GM19468 (cell line): ENCODE measurements around the gene MS4A4E.
"Not testable (repeated sequence)": the region's sequence is repeated elsewhere in the genome, so short reads cannot be mapped to it uniquely, and the experiment has no call there.

ENCODE experiments used
- ATAC-seq: cut with Tn5 transposase; IDR thresholded peaks from one replicate; pipeline ENCODE4 v1.9.1; 2021; ENCODE audit warnings: mild to moderate bottlenecking, moderate library complexity, moderate number of reproducible peaks; ENCODE audit not compliant: unreplicated experiment; ENCODE audit errors: extremely low read depth

The MS4A4E gene

DNA sequence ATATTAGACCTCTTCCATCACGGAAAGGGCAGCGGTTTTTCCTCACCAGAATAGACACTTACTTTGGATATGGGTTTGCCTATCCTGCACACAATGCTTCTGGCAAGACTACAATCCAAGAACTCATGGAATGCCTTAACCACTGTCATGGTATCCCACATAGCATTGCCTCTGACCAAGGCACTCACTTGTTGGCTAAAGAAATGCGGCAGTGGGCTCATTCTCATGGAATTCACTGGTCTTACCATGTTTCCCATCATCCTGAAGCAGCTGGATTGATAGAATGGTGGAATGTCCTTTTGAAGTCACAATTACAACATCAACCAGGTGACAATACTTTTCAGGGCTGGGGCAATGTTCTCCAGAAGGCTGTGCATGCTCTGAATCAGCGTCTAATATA lies 20.8 kb downstream of the MS4A4E start:
- no peak for ATAC-seq

- ATAC-seq, result no peak
Observed at GRCh38 chr11:60221692-60222091, 21.2 kb downstream of the MS4A4E start.

DNA sequence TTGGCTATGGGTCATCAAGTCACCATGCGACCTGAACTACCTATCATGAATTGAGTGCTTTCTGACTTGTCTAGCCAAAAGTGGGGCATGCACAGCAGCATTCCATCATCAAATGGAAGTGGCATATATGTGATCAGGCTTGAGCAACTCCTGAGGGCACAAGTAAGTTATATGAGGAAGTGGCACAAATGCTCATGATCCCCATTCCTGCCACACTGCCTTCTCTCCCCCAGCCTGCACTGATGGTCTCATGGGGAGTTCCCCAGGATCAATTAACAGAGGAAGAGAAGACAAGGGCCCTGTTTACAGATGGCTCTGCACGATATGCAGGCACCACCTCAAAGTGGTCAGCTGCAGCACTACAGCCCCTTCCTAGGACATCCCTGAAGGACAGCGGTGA lies 21.8 kb downstream of the MS4A4E start:
- no peak for ATAC-seq

GRCh38 chr11:60214386-60214785 lies 28.6 kb downstream of the MS4A4E start:
- no peak for ATAC-seq

DNA sequence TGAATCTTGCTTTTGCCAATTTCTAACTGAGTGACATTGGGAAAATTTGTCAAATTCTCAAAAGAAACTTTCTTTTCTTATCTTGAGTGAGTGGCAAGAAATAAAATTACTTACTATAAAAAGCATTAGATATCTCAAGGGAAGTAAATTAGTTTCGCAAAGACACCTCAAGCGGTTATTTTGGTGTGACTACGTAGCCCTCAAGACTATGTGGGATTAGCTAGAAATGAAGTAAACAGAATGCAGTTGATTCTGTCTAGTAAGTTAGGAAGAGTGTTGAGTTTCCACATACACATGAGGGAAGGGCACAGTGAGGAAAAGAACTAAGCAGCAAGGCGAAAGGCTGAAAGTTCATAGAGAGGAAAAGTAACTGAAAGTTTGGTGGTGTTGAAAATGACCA lies 31.7 kb downstream of the MS4A4E start:
- no peak for ATAC-seq

DNA sequence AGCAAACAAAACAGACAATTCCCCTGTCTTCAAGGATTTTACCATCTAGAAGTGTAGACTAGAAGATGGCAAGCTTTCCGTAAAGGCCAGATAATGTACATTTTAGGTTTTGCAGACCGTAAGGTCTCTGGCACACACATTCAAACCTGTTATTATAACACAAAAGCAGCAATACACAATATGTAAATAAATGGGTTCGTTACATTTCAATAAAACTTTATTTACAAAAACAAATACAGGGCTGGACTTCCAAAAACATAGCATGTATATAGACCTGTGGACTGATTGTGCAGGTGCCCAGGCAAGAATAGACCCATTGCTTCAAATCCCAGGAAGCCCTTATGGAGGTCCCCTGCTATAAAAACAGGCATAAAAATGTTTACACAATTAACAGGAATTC lies 33.0 kb downstream of the MS4A4E start:
- no peak for ATAC-seq

DNA sequence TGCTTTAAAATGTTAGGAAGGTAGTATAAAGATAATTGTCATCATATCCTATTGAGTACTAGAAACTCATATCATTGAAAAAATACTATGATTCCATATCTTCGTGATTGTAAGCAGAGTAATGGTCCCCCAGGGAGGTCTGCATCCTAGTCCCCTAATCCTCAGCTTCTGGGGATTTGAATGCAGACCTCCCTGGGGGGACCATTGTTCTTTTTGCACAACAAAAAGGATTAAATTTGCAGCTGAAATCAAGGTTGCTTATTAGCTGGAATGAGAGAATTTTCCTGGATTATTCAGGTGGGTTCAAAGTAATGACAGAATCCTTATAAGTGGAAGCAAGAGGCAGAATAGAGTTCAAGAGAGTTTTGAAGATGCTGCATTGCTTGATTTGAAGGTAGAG lies 34.0 kb downstream of the MS4A4E start:
- ATAC-seq, result no peak

- no peak for ATAC-seq
Observed at GRCh38 chr11:60208146-60208895, 34.6 kb downstream of the MS4A4E start.

DNA sequence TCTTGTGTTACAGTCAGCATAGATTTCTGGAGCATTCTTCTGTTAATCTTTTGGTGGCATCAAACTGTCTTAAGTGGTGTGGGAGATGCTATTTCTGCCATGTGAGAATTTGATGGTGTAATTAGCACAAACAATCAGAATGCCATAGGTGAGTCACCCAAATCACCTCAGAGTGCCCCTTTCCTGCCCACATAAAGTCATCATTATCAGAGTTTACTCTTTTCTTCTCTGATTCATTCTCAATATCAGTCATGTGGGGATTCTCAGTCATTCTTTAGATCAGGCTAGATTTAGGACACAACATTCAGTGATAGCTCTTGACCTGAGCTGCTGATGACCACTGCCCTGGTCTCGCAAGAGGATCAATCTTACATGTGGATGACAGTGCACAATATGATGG lies 36.3 kb downstream of the MS4A4E start:
- no peak for ATAC-seq

- ATAC-seq, result no peak
Observed at GRCh38 chr11:60204922-60205321, 38.0 kb downstream of the MS4A4E start.

- not testable (repeated sequence) for ATAC-seq
Observed at GRCh38 chr11:60201334-60201733, 41.6 kb downstream of the MS4A4E start.

DNA sequence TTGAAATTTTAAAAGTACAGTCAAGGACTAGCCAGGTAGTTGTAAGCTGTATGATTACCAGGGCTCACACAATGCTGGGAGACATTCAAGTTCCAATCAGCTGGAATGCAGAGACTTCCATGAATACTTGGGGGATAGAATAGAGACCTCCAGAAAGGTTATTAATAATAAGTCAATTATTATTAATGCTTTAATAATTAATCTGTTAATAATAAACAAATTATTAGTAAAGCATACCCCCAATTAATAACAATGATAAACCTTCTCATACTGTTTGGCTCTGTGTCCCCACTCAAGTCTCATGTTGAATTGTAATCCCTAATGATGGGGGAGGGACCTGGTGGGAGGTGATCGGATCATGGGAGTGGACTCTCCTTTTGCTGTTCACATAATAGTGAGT lies 45.5 kb downstream of the MS4A4E start:
- no peak for ATAC-seq

DNA sequence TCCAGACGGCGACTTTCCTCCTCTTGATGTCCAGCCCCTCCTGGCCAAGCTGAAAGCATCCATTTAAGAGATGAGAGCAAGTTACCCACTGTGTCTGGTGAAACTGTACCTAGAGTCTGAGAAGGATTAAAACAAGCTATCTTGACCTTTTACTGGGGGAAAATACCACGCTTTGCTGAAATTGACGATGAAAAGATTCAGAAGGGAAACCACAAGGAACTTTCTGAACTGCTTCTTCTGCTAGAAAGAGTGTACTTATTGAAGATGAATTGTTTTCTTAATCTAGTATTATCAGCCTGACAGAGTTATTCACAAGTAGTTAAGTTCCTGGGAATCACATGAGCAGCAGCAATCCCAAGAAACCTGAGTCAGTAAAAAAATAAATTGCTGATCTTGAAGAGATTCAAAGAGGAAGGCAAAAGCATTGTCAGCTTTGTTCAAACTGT lies 47.0 kb downstream of the MS4A4E start:
- ATAC-seq, result no peak

DNA sequence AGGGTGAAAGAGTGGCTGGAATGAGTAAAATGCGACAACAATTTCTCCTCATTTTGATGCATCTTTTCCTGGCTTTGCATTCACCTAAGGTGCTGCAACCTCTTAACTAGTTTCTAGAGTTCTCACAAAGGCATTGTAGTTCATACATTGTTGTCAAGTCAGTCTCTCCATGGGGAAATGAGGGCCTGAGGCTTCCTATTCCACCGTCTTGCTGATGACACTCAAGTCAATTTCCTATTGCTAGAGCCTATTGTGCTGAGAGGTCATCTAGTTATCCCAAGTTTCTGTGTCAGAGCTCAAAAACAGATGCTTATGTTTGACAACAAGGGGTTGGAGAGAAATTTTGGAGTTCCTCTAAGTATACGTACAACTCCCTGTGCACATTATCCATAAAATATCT lies 48.4 kb downstream of the MS4A4E start:
- no peak for ATAC-seq

- peak; percentile 42 for ATAC-seq
Observed at GRCh38 chr11:60193687-60194433, 49.1 kb downstream of the MS4A4E start.

GRCh38 chr11:60192564-60192963 lies 50.4 kb downstream of the MS4A4E start:
- not testable (repeated sequence) for ATAC-seq

GRCh38 chr11:60188481-60188880 lies 54.5 kb downstream of the MS4A4E start:
- not testable (repeated sequence) for ATAC-seq

GRCh38 chr11:60186128-60186527 lies 56.8 kb downstream of the MS4A4E start:
- ATAC-seq, result not testable (repeated sequence)

- ATAC-seq, result not testable (repeated sequence)
Observed at GRCh38 chr11:60185512-60185827, 57.5 kb downstream of the MS4A4E start.

GRCh38 chr11:60184824-60185511 lies 58.0 kb downstream of the MS4A4E start:
- ATAC-seq, result peak; percentile 46

GRCh38 chr11:60183591-60184205 lies 59.2 kb downstream of the MS4A4E start:
- no peak for ATAC-seq
